Measurements from ENCODE around the gene BUD23.

GRCh38 chr7:73703225-73703624 is 19.8 kb downstream of the BUD23 start:
- TF ChIP-seq, protein P1, sequence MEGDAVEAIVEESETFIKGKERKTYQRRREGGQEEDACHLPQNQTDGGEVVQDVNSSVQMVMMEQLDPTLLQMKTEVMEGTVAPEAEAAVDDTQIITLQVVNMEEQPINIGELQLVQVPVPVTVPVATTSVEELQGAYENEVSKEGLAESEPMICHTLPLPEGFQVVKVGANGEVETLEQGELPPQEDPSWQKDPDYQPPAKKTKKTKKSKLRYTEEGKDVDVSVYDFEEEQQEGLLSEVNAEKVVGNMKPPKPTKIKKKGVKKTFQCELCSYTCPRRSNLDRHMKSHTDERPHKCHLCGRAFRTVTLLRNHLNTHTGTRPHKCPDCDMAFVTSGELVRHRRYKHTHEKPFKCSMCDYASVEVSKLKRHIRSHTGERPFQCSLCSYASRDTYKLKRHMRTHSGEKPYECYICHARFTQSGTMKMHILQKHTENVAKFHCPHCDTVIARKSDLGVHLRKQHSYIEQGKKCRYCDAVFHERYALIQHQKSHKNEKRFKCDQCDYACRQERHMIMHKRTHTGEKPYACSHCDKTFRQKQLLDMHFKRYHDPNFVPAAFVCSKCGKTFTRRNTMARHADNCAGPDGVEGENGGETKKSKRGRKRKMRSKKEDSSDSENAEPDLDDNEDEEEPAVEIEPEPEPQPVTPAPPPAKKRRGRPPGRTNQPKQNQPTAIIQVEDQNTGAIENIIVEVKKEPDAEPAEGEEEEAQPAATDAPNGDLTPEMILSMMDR (IDR thresholded peaks at IDR 0.05 in 4 of 5, conservative IDR thresholded peaks at IDR 0.05 in 1 of 5): no peak
- TF ChIP-seq POLR2A (IDR thresholded peaks at IDR 0.05): no peak
